H1 (cell line): ENCODE data around the gene RPS28.

Experiments
- CEBPB ChIP-seq: IDR thresholded peaks from 2 replicates; pipeline ENCODE4 v1.6.1; 2012; ENCODE audit warnings: low read depth, low read length
- CTCF ChIP-seq, 3 experiments: IDR thresholded peaks; 1 replicate in 2 of 3; 2 replicates in 1 of 3; pipeline versions ENCODE4 v1.5.1 to v1.6.1; 2011; ENCODE audit warnings: low read length in 3 of 3, mild to moderate bottlenecking in 3 of 3, inconsistent platforms in 2 of 3, low read depth in 1 of 3, moderate library complexity in 1 of 3; ENCODE audit not compliant: insufficient read depth in 1 of 3; ENCODE audit errors: control extremely low read depth in 1 of 3
- MAX ChIP-seq: IDR thresholded peaks from 2 replicates; pipeline ENCODE4 v1.6.1; 2012; ENCODE audit warnings: inconsistent platforms
- POLR2A ChIP-seq, 2 experiments: IDR thresholded peaks; 1 replicate in 1 of 2; 2 replicates in 1 of 2; pipeline ENCODE4 v1.6.1; 2011; ENCODE audit warnings: low read depth in 2 of 2, low read length in 2 of 2, mild to moderate bottlenecking in 2 of 2; ENCODE audit errors: control extremely low read depth in 1 of 2
- POLR2AphosphoS5 ChIP-seq: IDR thresholded peaks from 2 replicates; pipeline ENCODE4 v1.6.1; 2011; ENCODE audit warnings: low read depth, low read length
- RFX5 ChIP-seq: IDR thresholded peaks from 2 replicates; pipeline ENCODE4 v1.6.1; 2011; ENCODE audit warnings: low read depth, low read length, improper control_type of control experiment, borderline replicate concordance
- SRF ChIP-seq: IDR thresholded peaks from 2 replicates; pipeline ENCODE4 v1.6.1; 2011; ENCODE audit warnings: mild to moderate bottlenecking, low read depth, low read length, moderate library complexity

GRCh38 chr19:8332976-8333766, 11.9 kb downstream of the RPS28 start:
- TF ChIP-seq CTCF (IDR thresholded peaks at IDR 0.05; ENCODE audit: control extremely low read depth in 1 of 3, insufficient read depth in 1 of 3, low read depth in 1 of 3, low read length in 3 of 3), result no peak
- no peak for TF ChIP-seq POLR2AphosphoS5
- TF ChIP-seq CEBPB, result no peak
- TF ChIP-seq RFX5, result no peak
- peak; percentile 93 for TF ChIP-seq MAX
- TF ChIP-seq SRF, result no peak
- TF ChIP-seq POLR2A (IDR thresholded peaks at IDR 0.05; ENCODE audit: control extremely low read depth in 1 of 2, low read depth in 2 of 2, low read length in 2 of 2), result no peak
